ENCODE data around the gene FAM234A.

Gene FAM234A

GRCh38 chr16:280991-281659, 46.5 kb downstream of the FAM234A start:
- DNase-seq (ENCODE audit: low spot score), result no peak

- no peak for DNase-seq (ENCODE audit: low spot score)
Measured at GRCh38 chr16:281660-282255, 47.1 kb downstream of the FAM234A start.

GRCh38 chr16:282491-282890, 47.9 kb downstream of the FAM234A start:
- no peak for DNase-seq (ENCODE audit: low spot score)

- DNase-seq (ENCODE audit: low spot score), result no peak
Measured at GRCh38 chr16:283033-283805, 48.6 kb downstream of the FAM234A start, which contains the start of gene PDIA2. Gene PDIA2, plus strand, starts transcription at chr16:283164. Its CDS starts 6 bp downstream, at chr16:283170.

GRCh38 chr16:284204-285120, 49.8 kb downstream of the FAM234A start:
- DNase-seq (ENCODE audit: low spot score), result no peak

GRCh38 chr16:285146-286055, 50.8 kb downstream of the FAM234A start:
- no peak for DNase-seq (ENCODE audit: low spot score)

GRCh38 chr16:286491-287297, 52.1 kb downstream of the FAM234A start:
- DNase-seq (ENCODE audit: low spot score), result no peak

GRCh38 chr16:287298-287811, 52.7 kb downstream of the FAM234A start:
- no peak for DNase-seq (ENCODE audit: low spot score)

GRCh38 chr16:287981-288920, 53.6 kb downstream of the FAM234A start:
- DNase-seq (ENCODE audit: low spot score), result no peak

- DNase-seq (ENCODE audit: low spot score), result no peak
Measured at GRCh38 chr16:289395-289997, 54.9 kb downstream of the FAM234A start.

GRCh38 chr16:290015-290680, 55.5 kb downstream of the FAM234A start:
- no peak for DNase-seq (ENCODE audit: low spot score)

GRCh38 chr16:290681-291405, 56.2 kb downstream of the FAM234A start:
- DNase-seq (ENCODE audit: low spot score), result no peak

GRCh38 chr16:291539-291938, 56.9 kb downstream of the FAM234A start:
- no peak for DNase-seq (ENCODE audit: low spot score)

- no peak for DNase-seq (ENCODE audit: low spot score)
Measured at GRCh38 chr16:293043-293775, 58.6 kb downstream of the FAM234A start.

GRCh38 chr16:296276-296675, 61.7 kb downstream of the FAM234A start:
- DNase-seq (ENCODE audit: low spot score), result no peak

GRCh38 chr16:296806-297510, 62.3 kb downstream of the FAM234A start:
- DNase-seq (ENCODE audit: low spot score), result no peak
